OCI-LY3 (cell line): ENCODE results near the gene AMN.

Experiments used
- CTCF ChIP-seq: fragments of 200-600, 300-600 bp; sonication (generic); IDR thresholded peaks from 2 replicates; pipeline ENCODE4 v1.5.1; 2014; ENCODE audit warnings: antibody characterized with exemption, low read length, low read depth
- EZH2phosphoT487 ChIP-seq: fragments of 200-600 bp; shearing (Covaris generic); IDR thresholded peaks from 2 replicates; pipeline ENCODE4 v1.6.1; 2018; ENCODE audit warnings: antibody characterized with exemption, mixed run types, low read depth

GRCh38 chr14:102905116-102906108 lies 17.1 kb upstream of the AMN start:
- TF ChIP-seq CTCF (no peak), EZH2phosphoT487 (no peak)
